ENCODE data around the gene PDZD2. TPM values are rescaled to one million over a fixed set of nuclear protein-coding genes. Genes with fewer than 3 reads are reported as not detected.

PDZD2 gene
- total RNA-seq, 5 donors from 2014 or later (not counting 1 experiment from before 2014, with no cell fraction given): 0.66 to 2.2 (median 1.2) TPM

DNA sequence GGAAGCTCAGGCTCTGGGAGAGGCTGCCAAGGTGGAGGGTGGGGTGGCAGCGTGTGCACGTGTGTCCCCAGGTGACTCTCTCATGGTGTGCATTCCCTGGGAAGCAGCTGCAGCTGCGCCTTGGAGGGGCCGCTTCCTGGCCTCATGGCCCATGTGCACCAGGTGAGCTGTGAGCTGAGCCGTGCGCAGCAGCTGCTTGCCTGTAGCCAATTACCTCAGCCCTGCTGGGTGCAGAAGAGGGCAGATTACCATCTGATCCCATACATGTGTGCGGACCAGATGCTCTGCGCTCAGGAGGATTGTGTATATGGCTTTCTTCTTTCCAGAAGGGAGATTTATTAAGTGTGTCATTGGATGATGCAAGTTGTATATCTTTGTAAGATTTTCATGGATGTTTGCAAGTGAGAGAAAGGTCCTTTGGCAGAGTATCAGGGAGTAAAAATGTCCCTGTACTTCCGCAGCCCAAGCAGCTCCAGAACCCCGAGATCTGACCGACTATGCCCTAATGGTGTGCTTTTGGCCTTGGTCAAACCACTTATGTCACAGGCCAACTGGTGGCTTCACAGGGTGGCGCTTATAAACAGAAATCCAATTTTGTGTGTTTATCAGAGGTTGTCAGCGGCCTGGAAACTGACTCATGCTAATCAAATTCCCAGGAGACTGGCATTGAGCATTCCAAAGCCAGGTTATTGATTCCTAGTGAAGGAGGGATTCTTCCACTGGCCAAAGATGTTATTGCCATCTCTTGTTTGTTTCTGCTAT lies 305.9 kb downstream of the PDZD2 start:
- DNase-seq (no peak), ATAC-seq (replicated peaks in 1 of 4) (no peak)
- 86% methylated on average over 11 of the region's 13 CpGs for WGBS (ENCODE audit: insufficient coverage)
- Mint-ChIP-seq H3K4me1 (peaks cover 0 to 4% (median 0%) of the 10 kb centered on the region in 3 donors), H3K27me3 (no peaks in the 10 kb centered on the region), H3K36me3 (no peaks in the 10 kb centered on the region), H3K9me3 (no peaks in the 10 kb centered on the region), H3K4me3 (no peak overlapping the region), H3K27ac (no peak overlapping the region)
- Histone ChIP-seq H3K4me1 (ENCODE audit: control insufficient read depth in 1 of 2, extremely low read depth in 1 of 2, insufficient read depth in 2 of 2, low read length in 2 of 2) (no peaks in the 10 kb centered on the region), H3K4me3 (ENCODE audit: control insufficient read depth in 1 of 2, extremely low read depth in 1 of 2, low read length in 1 of 2) (no peak overlapping the region), H3K27ac (ENCODE audit: low read length) (no peak overlapping the region), H3K9me3 (no peaks in the 10 kb centered on the region), H3K36me3 (ENCODE audit: control insufficient read depth in 2 of 2, extremely low read depth in 1 of 2, insufficient read depth in 1 of 2, low read length in 1 of 2) (no peaks in the 10 kb centered on the region), H3K27me3 (replicated peaks in 1 of 2; ENCODE audit: control insufficient read depth in 2 of 2, extremely low read depth in 1 of 2, insufficient read depth in 2 of 2, low read length in 1 of 2) (no peaks in the 10 kb centered on the region)
- CTCF ChIA-PET: no interaction called here
- POLR2A ChIA-PET: no interaction called here

GRCh38 chr5:31948006-31948405 lies 309.1 kb downstream of the PDZD2 start:
- POLR2A ChIA-PET: no interaction called here
- Mint-ChIP-seq H3K36me3 (no peaks in the 10 kb centered on the region), H3K4me1 (peaks cover 0 to 4% (median 0%) of the 10 kb centered on the region in 3 donors), H3K27ac (no peak overlapping the region), H3K4me3 (no peak overlapping the region), H3K27me3 (no peaks in the 10 kb centered on the region), H3K9me3 (no peaks in the 10 kb centered on the region)
- CTCF ChIA-PET: no interaction called here
- H3K27ac ChIP-seq (ENCODE audit: low read length): no peak overlapping the region
- H3K36me3 ChIP-seq (ENCODE audit: control insufficient read depth in 2 of 2, extremely low read depth in 1 of 2, insufficient read depth in 1 of 2, low read length in 1 of 2): no peaks in the 10 kb centered on the region
- ATAC-seq (replicated peaks in 1 of 4): no peak
- no peaks in the 10 kb centered on the region for H3K9me3 ChIP-seq
- H3K4me3 ChIP-seq (ENCODE audit: control insufficient read depth in 1 of 2, extremely low read depth in 1 of 2, low read length in 1 of 2): no peak overlapping the region
- WGBS (ENCODE audit: insufficient coverage): 87% methylated on average over 3 of the region's 5 CpGs
- no peak for DNase-seq
- no peaks in the 10 kb centered on the region for H3K27me3 ChIP-seq (replicated peaks in 1 of 2; ENCODE audit: control insufficient read depth in 2 of 2, extremely low read depth in 1 of 2, insufficient read depth in 2 of 2, low read length in 1 of 2)
- H3K4me1 ChIP-seq (ENCODE audit: control insufficient read depth in 1 of 2, extremely low read depth in 1 of 2, insufficient read depth in 2 of 2, low read length in 2 of 2): no peaks in the 10 kb centered on the region

DNA sequence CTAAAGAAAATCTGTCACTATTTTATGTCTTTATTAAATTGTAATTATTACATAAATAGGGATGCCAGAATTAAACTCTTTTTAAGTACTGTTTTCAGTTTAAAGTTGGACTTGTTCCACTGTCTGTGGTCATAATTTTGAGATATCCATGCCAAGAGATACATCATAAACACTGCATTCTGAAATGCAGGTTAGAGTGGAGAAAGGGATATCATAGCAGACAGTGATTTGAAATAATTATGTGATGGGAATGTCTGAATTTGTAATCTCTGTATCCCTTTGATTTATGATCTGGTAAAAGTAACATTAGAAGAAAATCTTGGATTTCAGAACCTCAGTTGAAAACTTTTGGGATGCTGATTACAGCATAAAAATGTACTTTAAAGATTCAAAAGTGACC lies 313.1 kb downstream of the PDZD2 start:
- no peaks in the 10 kb centered on the region for H3K36me3 Mint-ChIP-seq

GRCh38 chr5:31954091-31954490 lies 315.2 kb downstream of the PDZD2 start:
- WGBS (ENCODE audit: insufficient coverage): no CpG with 5 or more reads among the region's 3 CpGs
- Histone ChIP-seq H3K4me1 (ENCODE audit: control insufficient read depth in 1 of 2, extremely low read depth in 1 of 2, insufficient read depth in 2 of 2, low read length in 2 of 2) (no peaks in the 10 kb centered on the region), H3K27me3 (replicated peaks in 1 of 2; ENCODE audit: control insufficient read depth in 2 of 2, extremely low read depth in 1 of 2, insufficient read depth in 2 of 2, low read length in 1 of 2) (peaks cover 0 to 2% of the 10 kb centered on the region in 2 experiments), H3K9me3 (no peaks in the 10 kb centered on the region), H3K27ac (ENCODE audit: low read length) (no peak overlapping the region), H3K36me3 (ENCODE audit: control insufficient read depth in 2 of 2, extremely low read depth in 1 of 2, insufficient read depth in 1 of 2, low read length in 1 of 2) (no peaks in the 10 kb centered on the region), H3K4me3 (ENCODE audit: control insufficient read depth in 1 of 2, extremely low read depth in 1 of 2, low read length in 1 of 2) (no peak overlapping the region)
- ATAC-seq (replicated peaks in 1 of 4): no peak
- ChIA-PET POLR2A (no interaction called here), CTCF (no interaction called here)
- Mint-ChIP-seq H3K9me3 (no peaks in the 10 kb centered on the region), H3K4me1 (no peaks in the 10 kb centered on the region), H3K27ac (no peak overlapping the region), H3K27me3 (no peaks in the 10 kb centered on the region), H3K4me3 (no peak overlapping the region), H3K36me3 (no peaks in the 10 kb centered on the region)
- DNase-seq: no peak

More for the DNA sequence above, 313.1 kb downstream of the PDZD2 start:
- no peak overlapping the region for H3K27ac Mint-ChIP-seq
- H3K4me3 ChIP-seq (ENCODE audit: control insufficient read depth in 1 of 2, extremely low read depth in 1 of 2, low read length in 1 of 2): no peak overlapping the region
- no peaks in the 10 kb centered on the region for H3K36me3 ChIP-seq (ENCODE audit: control insufficient read depth in 2 of 2, extremely low read depth in 1 of 2, insufficient read depth in 1 of 2, low read length in 1 of 2)
- no peaks in the 10 kb centered on the region for H3K27me3 ChIP-seq (replicated peaks in 1 of 2; ENCODE audit: control insufficient read depth in 2 of 2, extremely low read depth in 1 of 2, insufficient read depth in 2 of 2, low read length in 1 of 2)
- H3K4me1 Mint-ChIP-seq: peaks cover 0 to 4% (median 0%) of the 10 kb centered on the region in 3 donors
- POLR2A ChIA-PET: no interaction called here
- H3K27ac ChIP-seq (ENCODE audit: low read length): no peak overlapping the region
- CTCF ChIA-PET: no interaction called here
- H3K9me3 ChIP-seq: no peaks in the 10 kb centered on the region
- H3K27me3 Mint-ChIP-seq: no peaks in the 10 kb centered on the region
- DNase-seq (no peak), ATAC-seq (replicated peaks in 1 of 4) (no peak)
- no peak overlapping the region for H3K4me3 Mint-ChIP-seq
- no peaks in the 10 kb centered on the region for H3K9me3 Mint-ChIP-seq
- no peaks in the 10 kb centered on the region for H3K4me1 ChIP-seq (ENCODE audit: control insufficient read depth in 1 of 2, extremely low read depth in 1 of 2, insufficient read depth in 2 of 2, low read length in 2 of 2)

- 100% methylated on average over 3 of the region's 9 CpGs for WGBS (ENCODE audit: insufficient coverage)
- no peaks in the 10 kb centered on the region for H3K9me3 Mint-ChIP-seq
- no peaks in the 10 kb centered on the region for H3K9me3 ChIP-seq
- ATAC-seq (replicated peaks in 1 of 4) (no peak), DNase-seq (no peak)
- H3K4me3 Mint-ChIP-seq: no peak overlapping the region
- H3K27ac ChIP-seq (ENCODE audit: low read length): no peak overlapping the region
- H3K27me3 Mint-ChIP-seq: peaks cover 5 to 6% of the 10 kb centered on the region in 2 donors
- CTCF ChIA-PET: no interaction called here
- H3K36me3 Mint-ChIP-seq: no peaks in the 10 kb centered on the region
- no peaks in the 10 kb centered on the region for H3K36me3 ChIP-seq (ENCODE audit: control insufficient read depth in 2 of 2, extremely low read depth in 1 of 2, insufficient read depth in 1 of 2, low read length in 1 of 2)
- POLR2A ChIA-PET: no interaction called here
- H3K4me1 Mint-ChIP-seq: peaks cover 0 to 1% (median 0%) of the 10 kb centered on the region in 3 donors
- H3K4me3 ChIP-seq (ENCODE audit: control insufficient read depth in 1 of 2, extremely low read depth in 1 of 2, low read length in 1 of 2): no peak overlapping the region
- peaks cover 0 to 14% of the 10 kb centered on the region in 2 experiments for H3K27me3 ChIP-seq (replicated peaks in 1 of 2; ENCODE audit: control insufficient read depth in 2 of 2, extremely low read depth in 1 of 2, insufficient read depth in 2 of 2, low read length in 1 of 2)
- no peak overlapping the region for H3K27ac Mint-ChIP-seq
- no peaks in the 10 kb centered on the region for H3K4me1 ChIP-seq (ENCODE audit: control insufficient read depth in 1 of 2, extremely low read depth in 1 of 2, insufficient read depth in 2 of 2, low read length in 2 of 2)
Observed at GRCh38 chr5:31957151-31957550, 318.2 kb downstream of the PDZD2 start.

DNA sequence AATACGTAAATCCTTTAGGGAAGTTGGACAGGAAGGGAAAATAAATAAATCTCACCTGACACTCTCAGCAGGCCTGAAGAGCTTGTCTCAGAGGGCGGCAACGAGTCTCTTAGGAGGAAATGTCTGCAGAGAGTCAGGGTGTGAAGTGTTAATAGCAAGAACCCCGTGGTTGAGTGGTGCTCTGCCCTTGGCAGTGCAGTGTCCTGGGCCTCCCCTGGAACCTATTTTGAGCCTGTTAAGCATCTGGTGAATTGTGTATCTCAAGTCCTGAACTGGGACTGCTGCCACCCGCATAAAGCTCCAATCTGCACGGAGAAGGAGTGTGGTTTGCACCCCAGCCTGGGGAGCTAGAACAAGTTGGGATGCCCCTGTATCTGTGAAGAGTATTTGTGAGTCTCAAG lies 323.4 kb downstream of the PDZD2 start:
- no peak overlapping the region for H3K27ac Mint-ChIP-seq
- H3K9me3 ChIP-seq: no peaks in the 10 kb centered on the region
- POLR2A ChIA-PET: interaction anchor here in 1 of 2 donors (0.5 kb wide), 1 partner anchor 146 kb away, joined by 3 read pairs; no protein-coding TSS in a partner anchor

More for the DNA sequence above, 323.4 kb downstream of the PDZD2 start:
- no peaks in the 10 kb centered on the region for H3K4me1 ChIP-seq (ENCODE audit: control insufficient read depth in 1 of 2, extremely low read depth in 1 of 2, insufficient read depth in 2 of 2, low read length in 2 of 2)
- Mint-ChIP-seq H3K27me3 (peaks cover 5 to 6% of the 10 kb centered on the region in 2 donors), H3K36me3 (no peaks in the 10 kb centered on the region), H3K4me3 (no peak overlapping the region), H3K4me1 (peaks cover 0 to 11% (median 3%) of the 10 kb centered on the region in 3 donors), H3K9me3 (no peaks in the 10 kb centered on the region)
- no peak overlapping the region for H3K4me3 ChIP-seq (ENCODE audit: control insufficient read depth in 1 of 2, extremely low read depth in 1 of 2, low read length in 1 of 2)
- ATAC-seq (replicated peaks in 1 of 4): no peak
- CTCF ChIA-PET: interaction anchor here in 1 of 2 donors (1.0 kb wide), 1 partner anchor 13 kb away, joined by 4 read pairs; no protein-coding TSS in a partner anchor
- no peak overlapping the region for H3K27ac ChIP-seq (ENCODE audit: low read length)
- 29% methylated on average over 3 of the region's 6 CpGs for WGBS (ENCODE audit: insufficient coverage)
- no peaks in the 10 kb centered on the region for H3K36me3 ChIP-seq (ENCODE audit: control insufficient read depth in 2 of 2, extremely low read depth in 1 of 2, insufficient read depth in 1 of 2, low read length in 1 of 2)
- peaks cover 0 to 23% of the 10 kb centered on the region in 2 experiments for H3K27me3 ChIP-seq (replicated peaks in 1 of 2; ENCODE audit: control insufficient read depth in 2 of 2, extremely low read depth in 1 of 2, insufficient read depth in 2 of 2, low read length in 1 of 2)
- DNase-seq: no peak

All from T-cell (primary cell).